H1 (cell line): ENCODE data around the gene UBR1. TPM values are rescaled to one million over a fixed set of nuclear protein-coding genes. Genes with fewer than 3 reads are reported as not detected.

Experiments used
- CTCF ChIA-PET: fragments of 300-600 bp; sonication (Branson Sonifier 250); formaldehyde crosslinking; loops from one replicate; lab custom pipeline; 2021; ENCODE audit not compliant: partially characterized antibody; lab: Charles Lee
- POLR2A ChIA-PET: fragments of 300-600 bp; sonication (Branson Sonifier 250); formaldehyde crosslinking; loops from one replicate; lab custom pipeline; 2021; ENCODE audit warnings: inconsistent platforms; ENCODE audit not compliant: partially characterized antibody; lab: Charles Lee
- DNase-seq, 2 experiments: peaks; one replicate each; pipeline versions ENCODE4 v3.0.0 to v3.0.0-alpha.2; 2010 to 2022; ENCODE audit warnings: low spot score in 2 of 2, low read depth in 1 of 2, mixed read lengths in 1 of 2
- FAIRE-seq: peaks from 2 replicates; lab custom pipeline; 2011; peaks lifted over from hg19 to GRCh38; lab: Jason Lieb, UNC
- H2AFZ ChIP-seq: 2 replicates; pipeline ENCODE4 v1.8.1; 2012; ENCODE audit warnings: low read length, inconsistent platforms
- H2AK5ac ChIP-seq: 2 replicates; pipeline ENCODE4 v1.6.1; 2013; ENCODE audit warnings: low read depth, low read length
- H2BK120ac ChIP-seq: replicated peaks from 2 replicates; pipeline ENCODE3; 2013; ENCODE audit warnings: low read depth, low read length, inconsistent platforms
- H2BK12ac ChIP-seq: 2 replicates; pipeline ENCODE4 v1.6.1; 2013; ENCODE audit warnings: low read depth, low read length
- H2BK15ac ChIP-seq: 2 replicates; pipeline ENCODE4 v1.6.1; 2013; ENCODE audit warnings: low read length
- H2BK20ac ChIP-seq: 2 replicates; pipeline ENCODE4 v1.6.1; 2013; ENCODE audit warnings: low read length
- H2BK5ac ChIP-seq: 2 replicates; pipeline ENCODE4 v1.6.1; 2013; ENCODE audit warnings: low read depth, low read length
- H3K14ac ChIP-seq: 2 replicates; pipeline ENCODE4 v1.6.1; 2013; ENCODE audit warnings: inconsistent platforms; ENCODE audit not compliant: insufficient read length
- H3K18ac ChIP-seq: 2 replicates; pipeline ENCODE4 v1.6.1; 2013; ENCODE audit warnings: low read length; ENCODE audit errors: extremely low read depth
- H3K23ac ChIP-seq: 2 replicates; pipeline ENCODE4 v1.6.1; 2013; ENCODE audit warnings: inconsistent platforms; ENCODE audit not compliant: insufficient read length
- H3K23me2 ChIP-seq: 2 replicates; pipeline ENCODE4 v1.6.1; 2013; ENCODE audit warnings: low read depth, low read length
- H3K27ac ChIP-seq: 2 replicates; pipeline ENCODE4 v1.6.1; 2011; ENCODE audit warnings: low read depth, low read length, inconsistent platforms
- H3K27me3 ChIP-seq, 4 experiments: replicated peaks in 1 of 4; 1 replicate in 1 of 4; 2 replicates in 3 of 4; pipeline versions ENCODE4 v1.6.1 to v1.8.1; 2011 to 2013; ENCODE audit warnings: low read length in 3 of 4, mild to moderate bottlenecking in 3 of 4, inconsistent platforms in 2 of 4, mixed read lengths in 2 of 4, moderate library complexity in 1 of 4; ENCODE audit not compliant: control insufficient read depth in 3 of 4, insufficient read depth in 3 of 4; ENCODE audit errors: extremely low read depth in 1 of 4
- H3K36me3 ChIP-seq, 4 experiments: 2 replicates each; pipeline versions ENCODE4 v1.6.1 to v1.8.1; 2011 to 2013; ENCODE audit warnings: mild to moderate bottlenecking in 4 of 4, low read length in 3 of 4, moderate library complexity in 2 of 4, control low read depth in 1 of 4, inconsistent platforms in 1 of 4; ENCODE audit not compliant: insufficient read depth in 4 of 4, control insufficient read depth in 2 of 4
- H3K4ac ChIP-seq: replicated peaks from 2 replicates; pipeline ENCODE3; 2013; ENCODE audit warnings: low read length, low read depth, mixed read lengths, inconsistent platforms; ENCODE audit not compliant: insufficient read length
- H3K4me1 ChIP-seq, 4 experiments: replicated peaks in 1 of 4; 1 replicate in 1 of 4; 2 replicates in 3 of 4; pipeline versions ENCODE4 v1.6.1 to v1.8.1; 2011 to 2013; ENCODE audit warnings: low read length in 3 of 4, inconsistent platforms in 2 of 4, mixed read lengths in 1 of 4; ENCODE audit not compliant: insufficient read depth in 4 of 4, control insufficient read depth in 3 of 4
- H3K4me2 ChIP-seq, 2 experiments: 2 replicates each; pipeline versions ENCODE4 v1.6.1 to v1.8.1; 2011 to 2013; ENCODE audit warnings: low read depth in 2 of 2, low read length in 2 of 2, control low read depth in 1 of 2, inconsistent platforms in 1 of 2, mild to moderate bottlenecking in 1 of 2; ENCODE audit not compliant: insufficient read depth in 1 of 2
- H3K4me3 ChIP-seq, 4 experiments: fragments of 200-600, 300-600 bp in 1 of 4; sonication (generic), shearing (Covaris generic), sonication (Bioruptor Twin) in 1 of 4; 2 replicates each; pipeline versions ENCODE4 v1.5.1 to v1.8.1; 2011 to 2016; ENCODE audit warnings: low read length in 4 of 4, low read depth in 3 of 4, control low read depth in 2 of 4, inconsistent platforms in 2 of 4, mild to moderate bottlenecking in 2 of 4, mixed read lengths in 1 of 4, moderate library complexity in 1 of 4; ENCODE audit not compliant: insufficient read depth in 2 of 4; ENCODE audit errors: extremely low read depth in 1 of 4
- H3K56ac ChIP-seq: replicated peaks from 2 replicates; pipeline ENCODE3; 2013; ENCODE audit warnings: low read depth, mild to moderate bottlenecking, mixed read lengths, low read length, inconsistent platforms; ENCODE audit not compliant: insufficient read length
- H3K79me1 ChIP-seq: 2 replicates; pipeline ENCODE4 v1.6.1; 2013; ENCODE audit warnings: low read depth, low read length, control low read depth
- H3K79me2 ChIP-seq, 2 experiments: 2 replicates each; pipeline versions ENCODE4 v1.6.1 to v1.8.1; 2012 to 2013; ENCODE audit warnings: low read length in 2 of 2, mild to moderate bottlenecking in 2 of 2, inconsistent platforms in 1 of 2; ENCODE audit not compliant: insufficient read depth in 2 of 2, control insufficient read depth in 1 of 2
- H3K9ac ChIP-seq, 4 experiments: replicated peaks in 1 of 4; 1 replicate in 1 of 4; 2 replicates in 3 of 4; pipeline versions ENCODE4 v1.6.1 to v1.8.1; 2011 to 2013; ENCODE audit warnings: low read depth in 3 of 4, low read length in 3 of 4, control low read depth in 2 of 4, mild to moderate bottlenecking in 2 of 4, moderate library complexity in 2 of 4, inconsistent platforms in 1 of 4; ENCODE audit errors: extremely low read depth in 1 of 4
- H3K9me3 ChIP-seq, 2 experiments: 2 replicates each; pipeline versions ENCODE4 v1.6.1 to v1.8.1; 2012 to 2013; ENCODE audit warnings: mild to moderate bottlenecking in 2 of 2, moderate library complexity in 2 of 2, control low read depth in 1 of 2, inconsistent platforms in 1 of 2, low read depth in 1 of 2, low read length in 1 of 2, mixed read lengths in 1 of 2; ENCODE audit not compliant: insufficient read depth in 2 of 2
- H4K20me1 ChIP-seq, 2 experiments: replicated peaks in 1 of 2; 2 replicates each; pipeline versions ENCODE3 to v1.8.1; 2011 to 2013; ENCODE audit warnings: inconsistent platforms in 2 of 2, low read length in 2 of 2, mild to moderate bottlenecking in 1 of 2; ENCODE audit not compliant: insufficient read depth in 2 of 2, control insufficient read depth in 1 of 2
- H4K5ac ChIP-seq: 2 replicates; pipeline ENCODE4 v1.6.1; 2013; ENCODE audit warnings: low read length, low read depth, mixed read lengths, inconsistent platforms; ENCODE audit not compliant: insufficient read length
- H4K8ac ChIP-seq: 2 replicates; pipeline ENCODE4 v1.8.0; 2013; ENCODE audit warnings: mild to moderate bottlenecking, moderate library complexity, low read length, inconsistent platforms; ENCODE audit not compliant: insufficient read depth; ENCODE audit errors: extremely low read depth
- H4K91ac ChIP-seq: replicated peaks from 2 replicates; pipeline ENCODE3; 2013; ENCODE audit warnings: low read length, mixed read lengths, inconsistent platforms; ENCODE audit not compliant: insufficient read length
- CBX8 ChIP-seq: fragments of 300-800, 300-1000 bp; sonication (generic); IDR thresholded peaks from 2 replicates; pipeline ENCODE4 v1.7.1; 2016; ENCODE audit warnings: low read depth, low read length, borderline replicate concordance
- CEBPB ChIP-seq: IDR thresholded peaks from 2 replicates; pipeline ENCODE4 v1.6.1; 2012; ENCODE audit warnings: low read depth, low read length
- EGR1 ChIP-seq: IDR thresholded peaks from 2 replicates; pipeline ENCODE4 v1.6.1; 2011; ENCODE audit warnings: low read depth, low read length, borderline replicate concordance
- EZH2 ChIP-seq: fragments of 200-600 bp; sonication (generic); IDR thresholded peaks from 2 replicates; pipeline ENCODE4 v1.7.1; 2012; ENCODE audit warnings: low read depth, mild to moderate bottlenecking, moderate library complexity, low read length, inconsistent platforms; ENCODE audit not compliant: severe bottlenecking
- HDAC2 ChIP-seq, 2 experiments: fragments of 300-600 bp in 1 of 2; sonication (generic) in 1 of 2; IDR thresholded peaks; 2 replicates each; pipeline ENCODE4 v1.6.1; 2011 to 2012; ENCODE audit warnings: low read depth in 2 of 2, low read length in 2 of 2, mild to moderate bottlenecking in 2 of 2, moderate library complexity in 2 of 2, borderline replicate concordance in 1 of 2, inconsistent platforms in 1 of 2
- KDM1A ChIP-seq: fragments of 200-600, 300-600 bp; sonication (generic); IDR thresholded peaks from 2 replicates; pipeline ENCODE4 v1.7.1; 2016; ENCODE audit warnings: mild to moderate bottlenecking, low read length, borderline replicate concordance
- MAFK ChIP-seq: IDR thresholded peaks from 2 replicates; pipeline ENCODE4 v1.6.1; 2012; ENCODE audit warnings: low read depth, mild to moderate bottlenecking, improper control_type of control experiment, low read length
- POLR2A ChIP-seq, 2 experiments: IDR thresholded peaks; 1 replicate in 1 of 2; 2 replicates in 1 of 2; pipeline ENCODE4 v1.6.1; 2011; ENCODE audit warnings: low read depth in 2 of 2, low read length in 2 of 2, mild to moderate bottlenecking in 2 of 2; ENCODE audit errors: control extremely low read depth in 1 of 2
- POLR2AphosphoS5 ChIP-seq: IDR thresholded peaks from 2 replicates; pipeline ENCODE4 v1.6.1; 2011; ENCODE audit warnings: low read depth, low read length
- SP2 ChIP-seq: IDR thresholded peaks from 2 replicates; pipeline ENCODE4 v1.6.1; 2012; ENCODE audit warnings: mild to moderate bottlenecking, low read length, inconsistent platforms
- TAF1 ChIP-seq: IDR thresholded peaks from 2 replicates; pipeline ENCODE4 v1.6.1; 2011; ENCODE audit warnings: mild to moderate bottlenecking, low read depth, low read length
- TEAD4 ChIP-seq: IDR thresholded peaks from 2 replicates; pipeline ENCODE4 v1.6.1; 2012; ENCODE audit warnings: low read depth, low read length, inconsistent platforms, mixed read lengths
- WGBS, 2 experiments: shearing (Covaris generic) in 1 of 2; methylation state at CpG; one replicate each; pipeline versions ENCODE4 v1.1.6 to v1.1.7; 2013 to 2015; ENCODE audit warnings: low lambda C conversion rate in 2 of 2, mixed read lengths in 2 of 2, inconsistent platforms in 1 of 2, low coverage in 1 of 2, missing lambda C conversion rate in 1 of 2; ENCODE audit not compliant: insufficient replicate concordance in 2 of 2, insufficient coverage in 1 of 2, insufficient read length in 1 of 2; ENCODE audit errors: extremely low coverage in 1 of 2, missing lambda C conversion rate in 1 of 2; 5-methylcytosine and 5-hydroxymethylcytosine counted together
- polyA plus RNA-seq, 7 experiments: library from polyadenylated mRNA; depleted of rRNA in 3 of 7; stranded (reverse) in 5 of 7; unstranded in 2 of 7; fragments of >200 nt in 5 of 7; fragments of 200-250 nt in 2 of 7; gene quantifications; 1 replicate in 5 of 7; 2 replicates in 1 of 7; 4 replicates in 1 of 7; pipeline versions ENCODE4 v1.2.1 to v1.2.3, GENCODE V29; 2011 to 2013; ENCODE audit warnings: missing spikeins in 2 of 7, mixed read lengths in 2 of 7
- total RNA-seq: library from RNA; stranded (reverse); fragmentation: NEBNext Ultra II Directional; extraction: Animal tissue kit (Norgen Biotek cat#: 25700); gene quantifications from 2 replicates; pipeline ENCODE4 v1.2.1, GENCODE V29; 2021

UBR1 gene
- total and polyA plus RNA-seq, 2 of the 8 experiments (the other 6 are each of a cell fraction or from before 2014, with no cell fraction given) = 3.7 to 18.7 TPM

- no peak for TF ChIP-seq EGR1
- no peak for TF ChIP-seq POLR2A (IDR thresholded peaks at IDR 0.05; ENCODE audit: control extremely low read depth in 1 of 2, low read depth in 2 of 2, low read length in 2 of 2)
- TF ChIP-seq SP2 = no peak
- TF ChIP-seq POLR2AphosphoS5 = no peak
- no peak for TF ChIP-seq HDAC2 (IDR thresholded peaks at IDR 0.05; ENCODE audit: borderline replicate concordance in 1 of 2, low read depth in 2 of 2, low read length in 2 of 2)
- TF ChIP-seq MAFK = no peak
- TF ChIP-seq CBX8 = no peak
- no peak for TF ChIP-seq EZH2
- no peak for TF ChIP-seq CEBPB
- TF ChIP-seq KDM1A = no peak
- no peak for TF ChIP-seq TAF1
- no peak for TF ChIP-seq TEAD4
- no peak overlapping the region for H3K4me3 ChIP-seq
- H3K27ac ChIP-seq = no peak overlapping the region
- no peak overlapping the region for H4K91ac ChIP-seq
- no peak overlapping the region for H4K5ac ChIP-seq
- FAIRE-seq (no peak), DNase-seq (no peak)
- H3K79me1 ChIP-seq = no peaks in the 10 kb centered on the region
- no peak overlapping the region for H2BK5ac ChIP-seq
- no peak overlapping the region for H3K9ac ChIP-seq
- no peak overlapping the region for H2BK120ac ChIP-seq
- H3K23me2 ChIP-seq = no peaks in the 10 kb centered on the region
- H3K36me3 ChIP-seq = no peaks in the 10 kb centered on the region; a peak in 1 of 8 replicates
- no peaks in the 10 kb centered on the region for H4K20me1 ChIP-seq
- no peaks in the 10 kb centered on the region for H3K27me3 ChIP-seq
- ChIA-PET CTCF (interaction anchor here (0.9 kb wide), 1 partner anchor 9 kb away, joined by 3 read pairs; no protein-coding TSS in a partner anchor), POLR2A (interaction anchor here (0.6 kb wide), 1 partner anchor 57 kb away, joined by 3 read pairs; no protein-coding TSS in a partner anchor)
- no peak overlapping the region for H2BK12ac ChIP-seq
- no peak overlapping the region for H2BK20ac ChIP-seq
- H3K4ac ChIP-seq = no peak overlapping the region
- H3K4me1 ChIP-seq = no peaks in the 10 kb centered on the region
- no peaks in the 10 kb centered on the region for H3K79me2 ChIP-seq
- no peak overlapping the region for H2AK5ac ChIP-seq
- 85% methylated on average over 4 of the region's 4 CpGs; no CpG with 5 or more reads in 1 of the 2 experiments for WGBS, 2 experiments
- H2BK15ac ChIP-seq = no peak overlapping the region
- no peak overlapping the region for H3K23ac ChIP-seq
- H4K8ac ChIP-seq = no peak overlapping the region
- H3K4me2 ChIP-seq = no peak overlapping the region
- H3K18ac ChIP-seq = no peak overlapping the region
- H2AFZ ChIP-seq = no peak overlapping the region
- H3K14ac ChIP-seq = no peak overlapping the region
- H3K56ac ChIP-seq = no peak overlapping the region
- H3K9me3 ChIP-seq = no peaks in the 10 kb centered on the region
Observed at GRCh38 chr15:43143203-43143941, 37.5 kb upstream of the UBR1 start.
